ENCODE data around the gene GNAT1. TPM values are rescaled to one million over a fixed set of nuclear protein-coding genes. Genes with fewer than 3 reads are reported as not detected.

Gene GNAT1
- polyA plus RNA-seq, 1 donor (not counting 4 experiments of a cell fraction or from before 2014, with no cell fraction given) = 0.12 TPM

GRCh38 chr3:50172626-50173220, 18.7 kb upstream of the GNAT1 start:
- H3K4me2 ChIP-seq (ENCODE audit: control insufficient read depth, extremely low read depth, insufficient read depth, low read depth, low read length) = no peak overlapping the region
- peaks cover 22% of the 10 kb centered on the region for H4K20me1 ChIP-seq (ENCODE audit: control insufficient read depth, extremely low read depth, insufficient read depth, low read length)
- H3K9ac ChIP-seq (ENCODE audit: control insufficient read depth, extremely low read depth, insufficient read depth, low read length) = no peak overlapping the region
- no peak overlapping the region for H3K4me3 ChIP-seq (ENCODE audit: control insufficient read depth in 2 of 3, extremely low read depth in 1 of 3, insufficient read depth in 2 of 3, low read depth in 1 of 3, low read length in 3 of 3)
- peaks cover 59% of the 10 kb centered on the region for H3K79me2 ChIP-seq (ENCODE audit: control insufficient read depth, insufficient read depth, low read length)
- H3K36me3 ChIP-seq (ENCODE audit: control insufficient read depth in 2 of 2, extremely low read depth in 1 of 2, insufficient read depth in 2 of 2, low read length in 2 of 2) = peaks cover 57 to 64% of the 10 kb centered on the region in 2 experiments
- DNase-seq (ENCODE audit: low read depth, low spot score) (no peak), FAIRE-seq (no peak)
- no peak overlapping the region for H3K27ac ChIP-seq (ENCODE audit: control insufficient read depth, insufficient read depth, low read length)
- peaks cover 26% of the 10 kb centered on the region for H3K4me1 ChIP-seq (ENCODE audit: control insufficient read depth, extremely low read depth, insufficient read depth, low read length)
- peaks cover 5% of the 10 kb centered on the region for H3K9me1 ChIP-seq (ENCODE audit: control insufficient read depth, extremely low read depth, insufficient read depth, low read length)
- H3K9me3 ChIP-seq (ENCODE audit: control insufficient read depth, low read depth, low read length) = no peaks in the 10 kb centered on the region
- TF ChIP-seq EZH2 (IDR thresholded peaks at IDR 0.05; ENCODE audit: low read length) (no peak), CTCF (optimal IDR thresholded peaks at IDR 0.05 in 1 of 3, IDR thresholded peaks at IDR 0.05 in 1 of 3, conservative IDR thresholded peaks at IDR 0.05 in 1 of 3; ENCODE audit: extremely low read depth in 1 of 3, insufficient read depth in 2 of 3, low read length in 3 of 3) (no peak)
- no peaks in the 10 kb centered on the region for H3K27me3 ChIP-seq (ENCODE audit: control insufficient read depth, extremely low read depth, insufficient read depth, low read length)
- dilution Hi-C loops (cut with MboI; ENCODE audit: extremely low pct_ligation_motif_present, low sequenced_read_pairs) = no loop called here
- H2AFZ ChIP-seq (ENCODE audit: control insufficient read depth, low read length) = no peak overlapping the region

- TF ChIP-seq EZH2 (IDR thresholded peaks at IDR 0.05; ENCODE audit: low read length) (no peak), CTCF (optimal IDR thresholded peaks at IDR 0.05 in 1 of 3, IDR thresholded peaks at IDR 0.05 in 1 of 3, conservative IDR thresholded peaks at IDR 0.05 in 1 of 3; ENCODE audit: extremely low read depth in 1 of 3, insufficient read depth in 2 of 3, low read length in 3 of 3) (no peak)
- Histone ChIP-seq H3K9ac (ENCODE audit: control insufficient read depth, extremely low read depth, insufficient read depth, low read length) (no peak overlapping the region), H3K36me3 (ENCODE audit: control insufficient read depth in 2 of 2, extremely low read depth in 1 of 2, insufficient read depth in 2 of 2, low read length in 2 of 2) (peaks cover 51 to 62% of the 10 kb centered on the region in 2 experiments), H3K4me1 (ENCODE audit: control insufficient read depth, extremely low read depth, insufficient read depth, low read length) (peaks cover 15% of the 10 kb centered on the region), H3K27ac (ENCODE audit: control insufficient read depth, insufficient read depth, low read length) (no peak overlapping the region), H3K4me2 (ENCODE audit: control insufficient read depth, extremely low read depth, insufficient read depth, low read depth, low read length) (no peak overlapping the region), H3K79me2 (ENCODE audit: control insufficient read depth, insufficient read depth, low read length) (peaks cover 47% of the 10 kb centered on the region), H3K9me1 (ENCODE audit: control insufficient read depth, extremely low read depth, insufficient read depth, low read length) (peaks cover 2% of the 10 kb centered on the region), H4K20me1 (ENCODE audit: control insufficient read depth, extremely low read depth, insufficient read depth, low read length) (peaks cover 22% of the 10 kb centered on the region), H3K4me3 (ENCODE audit: control insufficient read depth in 2 of 3, extremely low read depth in 1 of 3, insufficient read depth in 2 of 3, low read depth in 1 of 3, low read length in 3 of 3) (no peak overlapping the region), H3K27me3 (ENCODE audit: control insufficient read depth, extremely low read depth, insufficient read depth, low read length) (no peaks in the 10 kb centered on the region), H2AFZ (ENCODE audit: control insufficient read depth, low read length) (no peak overlapping the region), H3K9me3 (ENCODE audit: control insufficient read depth, low read depth, low read length) (no peaks in the 10 kb centered on the region)
- dilution Hi-C loops (cut with MboI; ENCODE audit: extremely low pct_ligation_motif_present, low sequenced_read_pairs) = no loop called here
- no peak for DNase-seq (ENCODE audit: low read depth, low spot score)
- FAIRE-seq = no peak
These were observed 17.5 kb upstream of the GNAT1 start for GRCh38 chr3:50173685-50174516.
